ENCODE results near the gene LARGE1.

LARGE1 gene

DNA sequence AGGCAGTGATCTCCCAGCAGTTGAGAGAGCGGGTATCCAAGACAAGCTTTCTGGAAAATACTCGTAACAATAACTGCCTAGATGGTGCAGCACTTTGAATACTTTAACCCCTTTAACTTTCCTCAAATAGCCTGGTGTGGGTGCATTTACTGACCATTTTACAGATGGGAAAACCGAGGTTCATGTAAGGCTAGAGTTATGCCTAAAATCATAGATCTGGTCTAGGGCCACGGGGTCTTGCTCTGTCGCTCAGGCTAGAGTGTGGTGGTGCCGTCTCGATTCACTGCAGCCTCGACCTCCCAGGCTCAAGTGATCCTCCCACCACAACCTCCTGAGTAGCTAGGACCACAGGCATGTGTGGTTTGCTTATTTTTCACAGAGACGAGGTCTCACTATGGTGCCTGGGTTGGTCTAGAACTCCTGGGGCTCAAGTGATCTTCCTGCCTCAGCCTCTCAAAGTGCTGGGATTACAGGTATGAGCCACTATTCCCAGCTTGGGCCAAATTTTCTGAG is 592.9 kb downstream of the LARGE1 start:
- H3K4me3 ChIP-seq (ENCODE audit: low read length), result no peak overlapping the region
- TF ChIP-seq, protein P1, sequence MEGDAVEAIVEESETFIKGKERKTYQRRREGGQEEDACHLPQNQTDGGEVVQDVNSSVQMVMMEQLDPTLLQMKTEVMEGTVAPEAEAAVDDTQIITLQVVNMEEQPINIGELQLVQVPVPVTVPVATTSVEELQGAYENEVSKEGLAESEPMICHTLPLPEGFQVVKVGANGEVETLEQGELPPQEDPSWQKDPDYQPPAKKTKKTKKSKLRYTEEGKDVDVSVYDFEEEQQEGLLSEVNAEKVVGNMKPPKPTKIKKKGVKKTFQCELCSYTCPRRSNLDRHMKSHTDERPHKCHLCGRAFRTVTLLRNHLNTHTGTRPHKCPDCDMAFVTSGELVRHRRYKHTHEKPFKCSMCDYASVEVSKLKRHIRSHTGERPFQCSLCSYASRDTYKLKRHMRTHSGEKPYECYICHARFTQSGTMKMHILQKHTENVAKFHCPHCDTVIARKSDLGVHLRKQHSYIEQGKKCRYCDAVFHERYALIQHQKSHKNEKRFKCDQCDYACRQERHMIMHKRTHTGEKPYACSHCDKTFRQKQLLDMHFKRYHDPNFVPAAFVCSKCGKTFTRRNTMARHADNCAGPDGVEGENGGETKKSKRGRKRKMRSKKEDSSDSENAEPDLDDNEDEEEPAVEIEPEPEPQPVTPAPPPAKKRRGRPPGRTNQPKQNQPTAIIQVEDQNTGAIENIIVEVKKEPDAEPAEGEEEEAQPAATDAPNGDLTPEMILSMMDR (conservative IDR thresholded peaks at IDR 0.05; ENCODE audit: low read length), result no peak
- DNase-seq (ENCODE audit: low read depth), result no peak

- TF ChIP-seq, protein P1 (conservative IDR thresholded peaks at IDR 0.05; ENCODE audit: low read length), result no peak
- peak; percentile 56 for DNase-seq (ENCODE audit: low read depth)
- no peak overlapping the region for H3K4me3 ChIP-seq (ENCODE audit: low read length)
Observed at GRCh38 chr22:33326540-33327295, 593.6 kb downstream of the LARGE1 start.

GRCh38 chr22:33325232-33326004 is 594.9 kb downstream of the LARGE1 start:
- H3K4me3 ChIP-seq (ENCODE audit: low read length), result no peak overlapping the region
- TF ChIP-seq, protein P1 (conservative IDR thresholded peaks at IDR 0.05; ENCODE audit: low read length), result no peak
- no peak for DNase-seq (ENCODE audit: low read depth)

DNA sequence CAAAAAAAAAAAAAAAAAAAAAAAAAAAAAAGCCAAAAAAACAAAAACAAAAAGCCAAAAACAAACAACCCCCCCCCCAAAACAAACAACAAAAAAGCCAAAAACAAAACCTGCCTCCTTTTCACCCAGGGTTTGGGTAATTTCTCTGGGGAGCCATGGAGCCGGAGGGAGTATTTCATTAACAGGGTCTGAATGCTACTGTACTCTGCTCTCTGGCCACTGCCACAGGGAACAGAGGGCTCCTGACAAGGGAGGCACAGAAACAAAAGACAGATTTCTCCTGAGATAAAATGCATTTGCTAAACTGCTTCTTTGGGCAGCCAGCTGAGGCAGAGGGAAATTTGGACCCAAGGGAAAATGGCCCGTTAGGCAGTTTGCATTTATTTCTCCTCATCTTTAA is 596.0 kb downstream of the LARGE1 start:
- H3K4me3 ChIP-seq (ENCODE audit: low read length), result no peak overlapping the region
- TF ChIP-seq, protein P1 (conservative IDR thresholded peaks at IDR 0.05; ENCODE audit: low read length), result no peak
- no peak for DNase-seq (ENCODE audit: low read depth)

DNA sequence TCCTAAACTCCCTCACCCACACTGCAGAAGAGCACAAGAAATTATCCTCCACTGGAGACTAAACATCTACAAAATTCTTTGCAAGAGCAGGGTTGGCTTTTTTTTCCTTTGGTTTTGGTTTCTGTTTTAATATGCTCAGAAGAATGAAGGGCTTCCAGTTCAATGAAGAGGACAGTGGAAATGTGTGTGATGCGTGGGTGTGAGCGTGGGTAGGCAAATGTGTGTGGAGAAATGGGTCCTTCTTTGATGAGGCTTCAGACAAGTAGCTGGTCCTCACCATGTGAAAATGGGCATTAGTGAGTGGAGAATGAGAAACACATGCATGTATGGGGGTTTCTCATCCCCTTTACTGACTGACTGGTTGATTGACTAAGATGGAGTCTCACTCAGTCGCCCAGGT is 598.8 kb downstream of the LARGE1 start:
- no peak overlapping the region for H3K4me3 ChIP-seq (ENCODE audit: low read length)
- TF ChIP-seq, protein P1 (conservative IDR thresholded peaks at IDR 0.05; ENCODE audit: low read length), result no peak
- DNase-seq (ENCODE audit: low read depth), result no peak

DNA sequence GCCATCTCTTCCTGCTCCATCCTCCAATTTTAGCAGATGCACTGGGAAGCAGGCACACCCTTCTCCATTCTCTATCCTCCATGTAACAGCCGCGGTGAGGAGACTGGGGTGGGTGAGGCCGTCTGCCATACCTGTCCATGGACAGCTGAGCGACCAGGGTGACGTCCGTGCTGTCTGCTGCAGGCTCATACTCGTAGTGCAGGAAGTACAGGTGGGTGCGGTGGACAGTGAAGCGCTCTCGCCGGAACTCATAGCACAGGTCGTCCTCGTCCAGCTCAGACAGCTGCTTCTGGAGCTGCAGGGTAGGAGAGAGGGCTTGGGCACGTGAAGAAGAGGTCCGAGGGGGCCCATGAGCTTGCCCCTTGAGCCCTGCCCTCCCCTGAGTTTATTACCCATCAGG is 604.3 kb downstream of the LARGE1 start:
- H3K4me3 ChIP-seq (ENCODE audit: low read length), result no peak overlapping the region
- TF ChIP-seq, protein P1 (conservative IDR thresholded peaks at IDR 0.05; ENCODE audit: low read length), result no peak
- DNase-seq (ENCODE audit: low read depth), result no peak
